Measurements from ENCODE around the gene GCC1.
A peak's percentile ranks its signal among the peaks of the same experiment; 100 is the strongest.

GCC1 gene, protein sequence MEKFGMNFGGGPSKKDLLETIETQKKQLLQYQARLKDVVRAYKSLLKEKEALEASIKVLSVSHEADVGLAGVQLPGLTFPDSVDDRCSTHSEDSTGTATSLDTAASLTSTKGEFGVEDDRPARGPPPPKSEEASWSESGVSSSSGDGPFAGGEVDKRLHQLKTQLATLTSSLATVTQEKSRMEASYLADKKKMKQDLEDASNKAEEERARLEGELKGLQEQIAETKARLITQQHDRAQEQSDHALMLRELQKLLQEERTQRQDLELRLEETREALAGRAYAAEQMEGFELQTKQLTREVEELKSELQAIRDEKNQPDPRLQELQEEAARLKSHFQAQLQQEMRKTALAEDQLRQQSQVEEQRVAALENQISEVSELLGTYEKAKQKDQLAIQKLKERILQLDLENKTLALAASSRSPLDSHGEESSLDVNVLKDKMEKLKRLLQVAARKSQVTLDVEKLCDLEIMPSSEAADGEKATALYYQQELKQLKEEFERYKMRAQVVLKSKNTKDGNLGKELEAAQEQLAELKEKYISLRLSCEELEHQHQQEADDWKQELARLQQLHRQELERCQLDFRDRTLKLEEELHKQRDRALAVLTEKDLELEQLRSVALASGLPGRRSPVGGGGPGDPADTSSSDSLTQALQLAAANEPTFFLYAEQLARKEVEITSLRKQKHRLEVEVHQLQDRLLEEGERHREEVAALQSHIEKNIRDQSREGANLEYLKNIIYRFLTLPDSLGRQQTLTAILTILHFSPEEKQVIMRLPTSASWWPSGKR

DNA sequence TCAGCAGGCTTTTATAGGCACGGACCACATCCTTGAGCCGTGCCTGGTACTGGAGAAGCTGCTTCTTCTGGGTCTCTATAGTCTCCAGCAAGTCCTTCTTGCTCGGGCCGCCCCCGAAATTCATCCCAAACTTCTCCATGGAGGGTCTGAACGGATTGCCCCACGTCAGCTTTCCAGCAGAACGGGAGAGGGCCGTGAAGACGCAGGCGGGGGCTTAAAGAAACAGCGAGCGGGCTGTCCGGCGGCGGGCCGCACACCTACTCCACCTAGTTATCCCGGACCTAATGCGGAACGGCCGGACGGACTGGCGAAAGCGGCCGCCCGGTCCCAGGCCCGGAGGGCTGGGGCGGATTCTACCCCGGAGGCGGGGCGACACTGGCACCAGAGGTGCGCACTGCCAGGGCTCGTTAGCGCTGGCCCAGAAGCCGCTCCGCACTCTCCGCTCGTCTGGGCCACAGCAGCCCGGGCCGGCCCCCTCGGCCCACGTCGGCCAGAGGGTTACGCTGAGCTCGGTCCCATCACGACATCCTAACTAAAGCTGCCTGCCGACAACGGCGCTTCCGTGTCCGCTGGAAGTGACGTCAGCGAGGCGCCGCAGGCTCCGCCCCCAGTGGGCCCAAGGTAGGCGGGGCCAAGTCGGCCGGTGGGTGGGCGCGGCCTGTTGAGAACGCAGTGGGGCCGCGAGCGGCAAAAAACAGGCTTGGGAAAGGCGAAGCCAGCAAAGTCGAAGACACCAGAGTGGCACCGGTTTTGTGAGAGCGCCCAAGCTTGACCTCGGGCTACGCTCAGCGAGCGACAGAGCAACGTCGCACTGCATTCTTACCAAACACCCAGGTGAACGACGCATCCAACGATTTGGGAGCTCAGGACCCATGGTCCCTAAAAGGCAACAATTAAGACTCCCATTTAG, at the start of gene GCC1:
TSS of gene GCC1 (minus strand) at position 553 of the 910 bp plus-strand sequence. CDS start at position 139, 414 bp downstream.
- TF ChIP-seq, protein P1, sequence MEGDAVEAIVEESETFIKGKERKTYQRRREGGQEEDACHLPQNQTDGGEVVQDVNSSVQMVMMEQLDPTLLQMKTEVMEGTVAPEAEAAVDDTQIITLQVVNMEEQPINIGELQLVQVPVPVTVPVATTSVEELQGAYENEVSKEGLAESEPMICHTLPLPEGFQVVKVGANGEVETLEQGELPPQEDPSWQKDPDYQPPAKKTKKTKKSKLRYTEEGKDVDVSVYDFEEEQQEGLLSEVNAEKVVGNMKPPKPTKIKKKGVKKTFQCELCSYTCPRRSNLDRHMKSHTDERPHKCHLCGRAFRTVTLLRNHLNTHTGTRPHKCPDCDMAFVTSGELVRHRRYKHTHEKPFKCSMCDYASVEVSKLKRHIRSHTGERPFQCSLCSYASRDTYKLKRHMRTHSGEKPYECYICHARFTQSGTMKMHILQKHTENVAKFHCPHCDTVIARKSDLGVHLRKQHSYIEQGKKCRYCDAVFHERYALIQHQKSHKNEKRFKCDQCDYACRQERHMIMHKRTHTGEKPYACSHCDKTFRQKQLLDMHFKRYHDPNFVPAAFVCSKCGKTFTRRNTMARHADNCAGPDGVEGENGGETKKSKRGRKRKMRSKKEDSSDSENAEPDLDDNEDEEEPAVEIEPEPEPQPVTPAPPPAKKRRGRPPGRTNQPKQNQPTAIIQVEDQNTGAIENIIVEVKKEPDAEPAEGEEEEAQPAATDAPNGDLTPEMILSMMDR (IDR thresholded peaks at IDR 0.05; ENCODE audit: low read depth, low read length) = no peak
- H3K4me3 ChIP-seq (ENCODE audit: low read depth, low read length) = peak within 1 kb of the TSS; percentile 91

DNA sequence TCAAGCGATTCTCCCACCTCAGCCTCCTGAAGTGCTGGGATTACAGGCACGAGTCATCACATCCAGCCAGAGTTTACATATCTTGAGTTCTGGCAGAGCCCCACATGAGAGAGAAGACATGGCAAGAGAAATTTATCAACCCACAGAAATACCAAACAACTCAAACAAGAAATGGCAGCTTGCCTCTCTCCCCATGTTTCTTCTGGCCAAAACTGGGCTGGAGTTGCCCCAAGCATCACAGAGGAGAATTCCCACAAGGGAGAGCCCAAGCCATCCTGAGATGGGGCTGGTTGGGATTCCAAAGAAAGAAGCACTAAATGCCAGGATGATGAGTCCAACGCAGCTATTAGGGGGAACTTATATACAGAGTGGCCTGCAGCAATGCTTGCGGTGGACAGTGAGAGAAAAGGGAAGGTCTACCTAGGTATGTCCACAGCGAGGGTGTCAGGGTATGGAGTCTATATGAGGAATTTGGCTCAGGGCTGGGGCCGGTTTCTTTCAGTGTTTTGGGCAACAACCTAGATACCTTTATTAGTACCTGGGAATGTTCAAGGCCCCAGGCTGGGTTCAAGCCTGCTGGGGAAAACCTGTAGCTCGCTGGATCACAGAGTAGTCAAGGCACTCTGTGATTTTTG, 47.0 kb upstream of the GCC1 start:
- TF ChIP-seq, protein P1 (IDR thresholded peaks at IDR 0.05; ENCODE audit: low read depth, low read length) = no peak
- no peak overlapping the region for H3K4me3 ChIP-seq (ENCODE audit: low read depth, low read length)

DNA sequence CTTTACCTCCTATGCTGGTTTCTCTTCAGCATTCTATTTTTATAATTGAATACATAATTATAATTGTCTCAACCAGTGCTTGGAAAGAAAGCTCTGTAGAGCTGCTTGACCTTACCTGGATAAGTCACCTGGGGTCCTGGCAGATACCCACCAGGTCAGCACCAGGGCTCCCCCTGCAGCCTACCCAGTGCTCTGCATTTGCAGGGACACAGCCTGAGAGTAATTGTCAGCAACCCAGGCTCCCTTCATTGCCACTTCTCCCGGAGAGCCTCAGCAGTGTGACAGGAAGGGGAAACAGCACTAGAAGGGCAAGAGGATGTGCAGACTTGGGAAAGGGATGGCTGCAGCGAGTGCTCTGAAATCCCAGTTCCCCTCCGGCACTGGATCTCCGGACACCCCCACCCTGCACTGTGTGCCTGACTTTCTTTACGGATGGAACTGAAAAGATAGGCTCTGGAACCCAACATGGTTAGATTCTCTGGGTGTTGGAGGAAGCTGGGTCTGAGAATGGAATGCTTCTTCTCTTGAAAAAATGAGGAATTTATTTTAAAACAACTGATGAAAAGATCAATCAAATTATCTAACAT, 44.0 kb upstream of the GCC1 start:
- H3K4me3 ChIP-seq (ENCODE audit: low read depth, low read length) = no peak overlapping the region
- TF ChIP-seq, protein P1 (IDR thresholded peaks at IDR 0.05; ENCODE audit: low read depth, low read length) = peak; percentile 19; the same call in 1 of the 2 replicates

DNA sequence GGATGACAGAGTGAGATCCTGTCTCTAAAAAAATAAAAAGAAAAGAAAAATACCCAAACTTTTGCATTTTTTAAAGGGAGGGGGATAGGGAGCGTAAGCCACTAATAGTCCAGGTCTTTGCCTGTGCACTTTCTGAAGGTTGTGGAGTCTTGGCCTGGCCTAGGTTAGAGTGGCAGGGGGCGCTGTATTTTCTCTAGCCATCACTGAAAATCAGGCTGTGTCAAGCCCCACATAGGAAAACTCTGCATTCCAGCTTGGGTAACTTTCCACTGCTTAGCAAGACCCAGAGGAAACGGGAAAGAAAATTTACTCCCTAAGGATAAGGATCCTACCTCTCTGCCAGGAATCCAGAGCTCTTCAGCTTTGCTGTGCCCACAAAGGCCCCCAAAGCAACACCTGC, 43.0 kb upstream of the GCC1 start:
- TF ChIP-seq, protein P1 (IDR thresholded peaks at IDR 0.05; ENCODE audit: low read depth, low read length) = no peak
- H3K4me3 ChIP-seq (ENCODE audit: low read depth, low read length) = no peak overlapping the region

DNA sequence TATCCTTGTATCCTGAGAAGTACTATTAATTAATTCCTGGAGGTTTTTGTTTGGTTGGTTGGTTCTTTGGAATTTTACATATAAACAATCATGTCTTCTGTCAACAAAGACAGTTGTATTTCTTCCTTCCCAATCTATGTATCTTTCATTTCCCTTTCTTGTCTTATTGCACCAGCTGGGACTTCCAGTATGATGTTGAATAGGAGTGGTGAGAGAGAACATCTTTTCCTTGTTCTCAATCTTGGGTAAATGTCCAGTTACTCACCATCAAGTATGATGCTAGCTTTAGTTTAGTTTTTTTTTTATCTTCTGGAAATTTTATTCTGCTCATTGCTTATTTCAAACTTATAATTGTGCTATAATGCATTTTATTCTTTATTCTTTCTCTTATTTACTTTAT, 39.9 kb upstream of the GCC1 start:
- TF ChIP-seq, protein P1 (IDR thresholded peaks at IDR 0.05; ENCODE audit: low read depth, low read length) = no peak

DNA sequence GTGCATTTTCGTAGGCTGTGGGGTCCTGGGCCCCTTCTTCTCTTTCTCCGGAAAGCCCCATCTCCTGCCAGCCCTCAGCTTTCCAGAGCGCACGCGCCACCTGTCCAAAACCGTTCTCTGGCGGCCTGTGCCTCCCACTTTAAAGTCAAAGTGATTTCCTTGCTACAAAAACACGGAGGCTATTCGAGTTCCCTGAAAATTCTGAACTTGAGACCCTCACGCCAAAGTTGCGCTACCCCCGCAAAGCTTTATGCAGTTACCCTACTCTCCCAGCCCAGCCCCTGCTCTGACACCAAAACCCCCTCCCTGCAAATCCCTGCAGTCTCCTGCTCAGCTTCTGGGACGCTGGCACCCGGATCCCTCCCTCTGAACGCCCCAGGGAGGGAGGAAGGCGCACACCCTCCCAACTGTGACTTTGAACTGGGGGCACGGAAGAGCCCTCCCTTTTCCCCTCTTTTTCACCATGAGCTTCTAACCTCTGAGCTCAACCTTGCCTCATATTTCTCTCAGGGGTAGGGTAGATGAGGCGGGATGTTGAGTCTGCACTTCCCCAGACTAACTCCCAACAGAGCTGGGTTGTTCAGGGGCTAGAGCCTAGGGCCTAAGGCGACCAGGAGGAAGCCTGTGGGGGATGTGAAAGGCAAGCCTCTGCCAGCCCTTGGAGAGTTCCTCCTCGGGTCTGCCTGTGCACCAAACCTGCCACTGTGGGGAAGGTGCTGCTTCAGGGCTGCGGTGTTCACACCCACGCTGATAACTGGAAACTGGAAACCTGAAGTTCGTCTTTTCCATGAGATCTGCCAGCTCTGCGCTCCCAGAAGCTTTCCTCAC, 35.2 kb upstream of the GCC1 start:
- H3K4me3 ChIP-seq (ENCODE audit: low read depth, low read length) = no peak overlapping the region
- TF ChIP-seq, protein P1 (IDR thresholded peaks at IDR 0.05; ENCODE audit: low read depth, low read length) = no peak

More for the DNA sequence above, 39.9 kb upstream of the GCC1 start:
- no peak overlapping the region for H3K4me3 ChIP-seq (ENCODE audit: low read depth, low read length)
